K562 (cell line): Measurements from ENCODE around the gene IDI2.

Source experiments
- BCOR ChIP-seq: fragments of 450-650 bp; IDR thresholded peaks from 2 replicates; pipeline ENCODE4 v1.6.1; 2016
- CREB1 ChIP-seq, 2 experiments: sonication (generic) in 1 of 2; formaldehyde crosslinking in 1 of 2; IDR thresholded peaks; 2 replicates each; pipeline versions ENCODE4 v1.6.1 to v1.8.0; 2012 to 2022; ENCODE audit warnings: inconsistent platforms in 1 of 2, mild to moderate bottlenecking in 1 of 2, missing genetic modification reagents in 1 of 2, moderate library complexity in 1 of 2
- EZH2 ChIP-seq: IDR thresholded peaks from 2 replicates; pipeline ENCODE4 v1.6.1; 2012; ENCODE audit warnings: low read depth, mild to moderate bottlenecking, inconsistent platforms, low read length, borderline replicate concordance
- FOXK2 ChIP-seq, 2 experiments: fragments of 450-650 bp; IDR thresholded peaks in 1 of 2; conservative IDR thresholded peaks in 1 of 2; 2 replicates each; pipeline ENCODE4 v1.6.1; 2016; ENCODE audit warnings: low read depth in 2 of 2, mild to moderate bottlenecking in 1 of 2
- HNRNPLL ChIP-seq: fragments of 200-400 bp; formaldehyde crosslinking; IDR thresholded peaks from 2 replicates; pipeline ENCODE4 v1.6.1; 2017; ENCODE audit warnings: low read length, low read depth, mild to moderate bottlenecking; ENCODE audit not compliant: poor library complexity, severe bottlenecking
- KLF6 ChIP-seq: fragments of 250-450 bp; sonication (Bioruptor Pico); IDR thresholded peaks from 2 replicates; pipeline ENCODE4 v1.4.0; 2020; ENCODE audit warnings: mild to moderate bottlenecking, moderate library complexity, borderline replicate concordance
- SPI1 ChIP-seq: IDR thresholded peaks from 2 replicates; pipeline ENCODE4 v1.6.1; 2011; ENCODE audit warnings: low read depth, low read length, control low read depth, borderline replicate concordance
- TF ChIP-seq, protein P1 (sequence below), 3 experiments: IDR thresholded peaks in 2 of 3; conservative IDR thresholded peaks in 1 of 3; 2 replicates each; pipeline ENCODE4 v1.5.1; 2011 to 2012; ENCODE audit warnings: low read length in 3 of 3, mild to moderate bottlenecking in 3 of 3, control low read depth in 2 of 3, improper control_type of control experiment in 1 of 3, inconsistent platforms in 1 of 3, low read depth in 1 of 3, mixed read lengths in 1 of 3, moderate library complexity in 1 of 3; ENCODE audit not compliant: insufficient read depth in 2 of 3
- TF ChIP-seq, protein P2 (sequence below): sonication (generic); formaldehyde crosslinking; IDR thresholded peaks from 2 replicates; pipeline ENCODE4 v1.8.0; 2023; ENCODE audit warnings: mild to moderate bottlenecking, missing genetic modification reagents
- TF ChIP-seq, protein P3 (sequence below), 2 experiments: fragments of 200-800 bp in 1 of 2; sonication (Bioruptor generic) in 1 of 2; sonication (generic) in 1 of 2; formaldehyde crosslinking in 1 of 2; IDR thresholded peaks in 1 of 2; conservative IDR thresholded peaks in 1 of 2; 2 replicates each; pipeline versions ENCODE4 v1.5.0 to v1.6.1; 2016 to 2020; ENCODE audit warnings: missing compliant biosample characterization in 1 of 2, missing genetic modification characterization in 1 of 2, missing genetic modification reagents in 1 of 2

DNA sequence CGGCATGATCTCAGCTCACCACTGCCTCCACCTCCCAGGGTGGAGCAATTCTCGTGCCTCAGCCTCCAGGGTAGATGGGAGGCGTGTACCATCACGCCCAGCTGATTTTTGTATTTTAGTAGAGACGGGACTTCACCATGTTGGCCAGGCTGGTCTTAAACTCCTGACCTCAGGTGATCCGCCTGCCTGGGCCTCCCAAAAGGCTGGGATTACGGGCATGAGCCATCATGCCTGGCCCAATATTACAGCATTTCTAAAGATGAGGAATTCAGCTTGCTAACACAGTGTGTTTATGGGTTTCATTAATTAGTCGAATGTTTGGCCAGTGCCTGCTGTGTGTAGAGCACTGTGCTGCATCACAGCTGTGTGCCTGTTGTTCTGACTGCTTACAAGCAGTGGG is 34.2 kb upstream of the IDI2 start:
- TF ChIP-seq, protein P1, sequence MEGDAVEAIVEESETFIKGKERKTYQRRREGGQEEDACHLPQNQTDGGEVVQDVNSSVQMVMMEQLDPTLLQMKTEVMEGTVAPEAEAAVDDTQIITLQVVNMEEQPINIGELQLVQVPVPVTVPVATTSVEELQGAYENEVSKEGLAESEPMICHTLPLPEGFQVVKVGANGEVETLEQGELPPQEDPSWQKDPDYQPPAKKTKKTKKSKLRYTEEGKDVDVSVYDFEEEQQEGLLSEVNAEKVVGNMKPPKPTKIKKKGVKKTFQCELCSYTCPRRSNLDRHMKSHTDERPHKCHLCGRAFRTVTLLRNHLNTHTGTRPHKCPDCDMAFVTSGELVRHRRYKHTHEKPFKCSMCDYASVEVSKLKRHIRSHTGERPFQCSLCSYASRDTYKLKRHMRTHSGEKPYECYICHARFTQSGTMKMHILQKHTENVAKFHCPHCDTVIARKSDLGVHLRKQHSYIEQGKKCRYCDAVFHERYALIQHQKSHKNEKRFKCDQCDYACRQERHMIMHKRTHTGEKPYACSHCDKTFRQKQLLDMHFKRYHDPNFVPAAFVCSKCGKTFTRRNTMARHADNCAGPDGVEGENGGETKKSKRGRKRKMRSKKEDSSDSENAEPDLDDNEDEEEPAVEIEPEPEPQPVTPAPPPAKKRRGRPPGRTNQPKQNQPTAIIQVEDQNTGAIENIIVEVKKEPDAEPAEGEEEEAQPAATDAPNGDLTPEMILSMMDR (IDR thresholded peaks at IDR 0.05 in 2 of 3, conservative IDR thresholded peaks at IDR 0.05 in 1 of 3; ENCODE audit: insufficient read depth in 2 of 3, low read depth in 1 of 3, low read length in 3 of 3), result no peak
- TF ChIP-seq, protein P2, sequence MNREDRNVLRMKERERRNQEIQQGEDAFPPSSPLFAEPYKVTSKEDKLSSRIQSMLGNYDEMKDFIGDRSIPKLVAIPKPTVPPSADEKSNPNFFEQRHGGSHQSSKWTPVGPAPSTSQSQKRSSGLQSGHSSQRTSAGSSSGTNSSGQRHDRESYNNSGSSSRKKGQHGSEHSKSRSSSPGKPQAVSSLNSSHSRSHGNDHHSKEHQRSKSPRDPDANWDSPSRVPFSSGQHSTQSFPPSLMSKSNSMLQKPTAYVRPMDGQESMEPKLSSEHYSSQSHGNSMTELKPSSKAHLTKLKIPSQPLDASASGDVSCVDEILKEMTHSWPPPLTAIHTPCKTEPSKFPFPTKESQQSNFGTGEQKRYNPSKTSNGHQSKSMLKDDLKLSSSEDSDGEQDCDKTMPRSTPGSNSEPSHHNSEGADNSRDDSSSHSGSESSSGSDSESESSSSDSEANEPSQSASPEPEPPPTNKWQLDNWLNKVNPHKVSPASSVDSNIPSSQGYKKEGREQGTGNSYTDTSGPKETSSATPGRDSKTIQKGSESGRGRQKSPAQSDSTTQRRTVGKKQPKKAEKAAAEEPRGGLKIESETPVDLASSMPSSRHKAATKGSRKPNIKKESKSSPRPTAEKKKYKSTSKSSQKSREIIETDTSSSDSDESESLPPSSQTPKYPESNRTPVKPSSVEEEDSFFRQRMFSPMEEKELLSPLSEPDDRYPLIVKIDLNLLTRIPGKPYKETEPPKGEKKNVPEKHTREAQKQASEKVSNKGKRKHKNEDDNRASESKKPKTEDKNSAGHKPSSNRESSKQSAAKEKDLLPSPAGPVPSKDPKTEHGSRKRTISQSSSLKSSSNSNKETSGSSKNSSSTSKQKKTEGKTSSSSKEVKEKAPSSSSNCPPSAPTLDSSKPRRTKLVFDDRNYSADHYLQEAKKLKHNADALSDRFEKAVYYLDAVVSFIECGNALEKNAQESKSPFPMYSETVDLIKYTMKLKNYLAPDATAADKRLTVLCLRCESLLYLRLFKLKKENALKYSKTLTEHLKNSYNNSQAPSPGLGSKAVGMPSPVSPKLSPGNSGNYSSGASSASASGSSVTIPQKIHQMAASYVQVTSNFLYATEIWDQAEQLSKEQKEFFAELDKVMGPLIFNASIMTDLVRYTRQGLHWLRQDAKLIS (CRISPR knock-in tag), result no peak
- TF ChIP-seq SPI1 (no peak), FOXK2 (conservative IDR thresholded peaks at IDR 0.05 in 1 of 2, IDR thresholded peaks at IDR 0.05 in 1 of 2; ENCODE audit: low read depth in 2 of 2) (no peak), HNRNPLL (no peak), CREB1 (IDR thresholded peaks at IDR 0.05) (no peak), CREB1 (CRISPR knock-in tag; IDR thresholded peaks at IDR 0.05) (no peak), KLF6 (no peak), EZH2 (no peak), BCOR (no peak)
- TF ChIP-seq, protein P3, sequence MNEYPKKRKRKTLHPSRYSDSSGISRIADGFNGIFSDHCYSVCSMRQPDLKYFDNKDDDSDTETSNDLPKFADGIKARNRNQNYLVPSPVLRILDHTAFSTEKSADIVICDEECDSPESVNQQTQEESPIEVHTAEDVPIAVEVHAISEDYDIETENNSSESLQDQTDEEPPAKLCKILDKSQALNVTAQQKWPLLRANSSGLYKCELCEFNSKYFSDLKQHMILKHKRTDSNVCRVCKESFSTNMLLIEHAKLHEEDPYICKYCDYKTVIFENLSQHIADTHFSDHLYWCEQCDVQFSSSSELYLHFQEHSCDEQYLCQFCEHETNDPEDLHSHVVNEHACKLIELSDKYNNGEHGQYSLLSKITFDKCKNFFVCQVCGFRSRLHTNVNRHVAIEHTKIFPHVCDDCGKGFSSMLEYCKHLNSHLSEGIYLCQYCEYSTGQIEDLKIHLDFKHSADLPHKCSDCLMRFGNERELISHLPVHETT (CRISPR knock-in tag; conservative IDR thresholded peaks at IDR 0.05 in 1 of 2, IDR thresholded peaks at IDR 0.05 in 1 of 2), result no peak
